ENCODE results near the gene ZNF865. TPM values are rescaled to one million over a fixed set of nuclear protein-coding genes. Genes with fewer than 3 reads are reported as not detected.
A peak's percentile ranks its signal among the peaks of the same experiment; 100 is the strongest.

Gene ZNF865
- total and polyA plus RNA-seq, 7 experiments from 2014 or later, result 0.06 to 22.7 (median 15.2) TPM

DNA sequence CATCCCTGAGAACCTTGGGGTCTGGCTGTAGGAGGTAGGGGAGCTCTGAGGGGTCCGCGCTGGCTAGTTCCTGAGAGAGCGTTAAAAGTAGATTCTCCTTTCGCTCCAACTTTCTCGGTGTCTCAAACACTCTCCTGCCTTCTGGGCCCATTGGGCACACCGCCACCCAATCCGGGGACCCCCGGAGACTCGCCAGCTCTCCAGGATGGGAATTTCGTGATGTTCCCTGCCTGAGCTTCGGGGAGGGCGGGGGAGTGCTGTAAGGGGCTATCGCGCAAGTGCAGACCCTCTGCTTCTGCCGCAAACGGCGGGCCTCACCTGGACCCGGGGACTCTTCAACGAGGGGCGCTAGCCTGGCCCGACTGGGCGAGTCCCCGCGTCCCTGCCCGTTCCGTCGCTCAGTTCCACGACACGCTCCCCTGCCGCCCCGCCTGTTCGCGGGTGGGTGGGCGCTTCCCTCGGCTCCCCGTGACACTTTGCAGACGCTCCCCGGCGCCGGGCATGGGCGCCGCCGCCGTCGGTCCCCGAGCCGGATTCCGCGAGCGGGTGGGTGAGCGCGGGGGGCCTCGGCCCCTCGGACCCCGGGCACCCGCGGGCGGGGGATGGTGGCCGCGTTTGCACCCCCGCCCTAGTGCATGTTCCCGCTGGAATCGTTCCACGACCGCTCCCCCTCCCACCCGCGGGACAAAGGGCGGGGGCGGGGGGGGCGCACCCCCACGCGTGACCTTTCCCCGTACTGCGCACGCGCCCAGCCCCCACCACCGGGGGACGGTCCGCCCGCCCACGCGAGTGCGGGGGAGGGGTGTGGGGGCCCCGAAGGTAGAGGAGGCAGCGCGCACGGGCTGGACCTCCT, 42.5 kb downstream of the ZNF865 start, which contains the start of gene CCDC106:
Gene CCDC106 (plus strand): TSS at position 481 of the 853 bp plus-strand sequence. CDS start 835 bp downstream, outside the sequence.
- intact Hi-C loops (cut with micrococcal nuclease), result no loop called here
- DNase-seq, result peak; percentile 42 to 66 (median 61)
- POLR2A ChIA-PET, result interaction anchor here (0.5 to 9.2 kb wide), 6 partner anchors 8 to 1181 kb away, joined by 3 to 154 read pairs (median 3); no protein-coding TSS in a partner anchor

GRCh38 chr19:55648585-55649267, 43.3 kb downstream of the ZNF865 start:
- Mint-ChIP-seq H3K36me3 (peaks cover 0 to 10% (median 0%) of the 10 kb centered on the region in 5 donors), H3K4me1 (peaks cover 16 to 50% (median 36%) of the 10 kb centered on the region in 7 donors), H3K9me3 (peaks cover 0 to 2% (median 0%) of the 10 kb centered on the region in 11 donors), H3K27me3 (peaks cover 0 to 2% (median 0%) of the 10 kb centered on the region in 5 donors), H3K4me3 (peak overlapping the region; percentile 67 to 90 (median 78)), H3K27ac (peak overlapping the region in 7 of 9 donors; percentile 47 to 83 (median 55))
- no peaks in the 10 kb centered on the region for H3K27me3 ChIP-seq (ENCODE audit: control insufficient read depth in 2 of 2, insufficient read depth in 2 of 2, low read length in 2 of 2)
- peak overlapping the region; percentile 75 for H3K4me3 ChIP-seq (ENCODE audit: low read length)
- H3K36me3 ChIP-seq (ENCODE audit: control insufficient read depth in 2 of 3, insufficient read depth in 3 of 3, low read length in 3 of 3), result peaks cover 0 to 14% (median 0%) of the 10 kb centered on the region in 3 experiments
- no peaks in the 10 kb centered on the region for H3K9me3 ChIP-seq (ENCODE audit: control insufficient read depth in 2 of 3, low read length in 3 of 3)
- peak overlapping the region; percentile 76 for H3K27ac ChIP-seq (ENCODE audit: low read depth, low read length)
- DNase-seq, result no peak
- no peak for ATAC-seq
- H3K4me1 ChIP-seq (ENCODE audit: control insufficient read depth in 2 of 2, insufficient read depth in 2 of 2, low read length in 2 of 2), result peaks cover 16 to 22% of the 10 kb centered on the region in 2 donors
- intact Hi-C loops (cut with micrococcal nuclease), result no loop called here
- POLR2A ChIA-PET, result interaction anchor here (0.6 to 9.2 kb wide), 2 partner anchors 13 to 187 kb away, joined by 3 to 154 read pairs; no protein-coding TSS in a partner anchor
- CTCF ChIA-PET, result interaction anchor here (1.0 to 2.7 kb wide), 3 partner anchors 9 to 16 kb away, joined by 3 to 17 read pairs (median 4); no protein-coding TSS in a partner anchor

More for the DNA sequence above, 42.5 kb downstream of the ZNF865 start, which contains the start of gene CCDC106:
- Histone ChIP-seq H3K4me1 (ENCODE audit: control insufficient read depth in 2 of 2, insufficient read depth in 2 of 2, low read length in 2 of 2) (peaks cover 19 to 22% of the 10 kb centered on the region in 2 donors), H3K9me3 (ENCODE audit: control insufficient read depth in 2 of 3, low read length in 3 of 3) (no peaks in the 10 kb centered on the region), H3K27ac (ENCODE audit: low read depth, low read length) (peak within 1 kb of the TSS; percentile 76), H3K36me3 (ENCODE audit: control insufficient read depth in 2 of 3, insufficient read depth in 3 of 3, low read length in 3 of 3) (peaks cover 0 to 14% (median 0%) of the 10 kb centered on the region in 3 experiments), H3K4me3 (ENCODE audit: low read length) (peak within 1 kb of the TSS; percentile 75), H3K27me3 (ENCODE audit: control insufficient read depth in 2 of 2, insufficient read depth in 2 of 2, low read length in 2 of 2) (no peaks in the 10 kb centered on the region)
- peak within 1 kb of the TSS; percentile 83 to 91 (median 89) for H3K4me3 Mint-ChIP-seq
- peaks cover 0 to 14% (median 0%) of the 10 kb centered on the region in 5 donors for H3K36me3 Mint-ChIP-seq
- CTCF ChIA-PET, result interaction anchor here (1.0 to 2.7 kb wide), 5 partner anchors 8 to 15 kb away, joined by 3 to 17 read pairs (median 6); no protein-coding TSS in a partner anchor
- ATAC-seq, result peak; percentile 51
- no peaks in the 10 kb centered on the region for H3K27me3 Mint-ChIP-seq
- H3K27ac Mint-ChIP-seq, result peak within 1 kb of the TSS; percentile 55 to 91 (median 83)
- H3K4me1 Mint-ChIP-seq, result peaks cover 20 to 53% (median 40%) of the 10 kb centered on the region in 7 donors
- H3K9me3 Mint-ChIP-seq, result no peaks in the 10 kb centered on the region

DNA sequence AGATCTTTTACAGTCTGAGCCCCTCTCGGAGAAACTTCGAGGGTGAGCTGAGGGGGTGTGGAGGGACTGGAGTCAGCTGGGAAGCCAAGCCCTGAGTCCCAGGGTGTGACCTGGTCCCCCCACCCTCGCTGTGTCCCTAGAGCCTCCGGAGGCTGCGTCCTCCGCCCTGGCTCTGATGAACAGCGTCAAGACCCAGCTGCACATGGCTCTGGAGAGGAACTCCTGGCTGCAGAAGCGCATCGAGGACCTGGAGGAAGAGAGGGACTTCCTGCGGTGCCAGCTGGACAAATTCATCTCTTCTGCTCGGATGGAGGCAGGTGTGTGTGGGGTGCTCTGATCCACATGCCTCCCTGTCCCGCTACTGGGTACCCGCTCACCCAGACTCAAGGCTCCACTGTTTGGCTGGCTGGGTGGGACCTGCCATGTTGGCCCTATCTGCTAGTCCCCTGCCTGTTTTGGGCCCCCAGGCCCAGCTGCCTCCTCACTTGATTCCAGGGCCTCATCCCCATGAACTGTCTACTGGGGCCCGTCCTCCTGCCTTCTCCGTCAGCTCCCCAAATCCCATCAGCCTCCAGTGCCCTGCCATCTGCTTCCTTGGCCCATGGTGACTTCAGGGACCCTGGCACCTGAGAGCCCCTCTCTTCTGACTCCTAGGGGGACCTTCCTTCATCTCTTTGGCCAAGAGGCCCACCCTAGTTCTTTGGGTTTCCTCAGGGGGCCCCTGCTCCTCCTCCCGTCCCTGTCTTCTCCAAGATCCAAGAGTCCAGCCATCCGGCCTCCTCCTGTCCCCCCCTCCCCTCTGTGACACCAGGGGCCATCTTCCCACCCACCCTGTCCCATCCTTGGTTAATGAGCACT, 44.0 kb downstream of the ZNF865 start:
- CTCF ChIA-PET, result interaction anchor here (1.0 to 2.7 kb wide), 2 partner anchors 10 to 17 kb away, joined by 3 to 17 read pairs; no protein-coding TSS in a partner anchor
- peak overlapping the region; percentile 76 for H3K27ac ChIP-seq (ENCODE audit: low read depth, low read length)

DNA sequence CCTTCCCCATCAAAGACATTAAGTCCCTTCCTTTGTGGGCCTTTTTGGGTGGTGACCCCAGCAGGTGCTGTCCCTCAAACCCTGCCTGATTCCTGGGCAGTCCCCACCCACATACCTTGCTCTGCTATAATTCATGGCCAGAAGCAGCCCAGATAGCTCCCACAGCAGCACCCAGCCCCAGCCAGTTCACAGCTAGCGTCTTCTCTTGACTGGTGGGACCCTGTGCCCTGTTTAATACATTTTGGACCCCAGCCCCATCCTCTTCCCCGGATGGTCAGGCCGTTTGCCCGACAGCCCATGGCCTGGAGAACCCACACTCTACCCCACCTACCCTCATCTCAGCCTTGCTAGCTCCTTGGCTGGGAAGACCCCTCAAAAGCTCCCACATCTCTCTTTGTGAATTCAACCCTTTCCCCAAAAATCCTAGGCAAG, 44.7 kb downstream of the ZNF865 start:
- no peak for DNase-seq

More for the DNA sequence above, 44.0 kb downstream of the ZNF865 start:
- Histone ChIP-seq H3K27me3 (ENCODE audit: control insufficient read depth in 2 of 2, insufficient read depth in 2 of 2, low read length in 2 of 2) (no peaks in the 10 kb centered on the region), H3K4me1 (ENCODE audit: control insufficient read depth in 2 of 2, insufficient read depth in 2 of 2, low read length in 2 of 2) (peaks cover 9 to 17% of the 10 kb centered on the region in 2 donors), H3K4me3 (ENCODE audit: low read length) (no peak overlapping the region), H3K36me3 (ENCODE audit: control insufficient read depth in 2 of 3, insufficient read depth in 3 of 3, low read length in 3 of 3) (peaks cover 0 to 12% (median 0%) of the 10 kb centered on the region in 3 experiments), H3K9me3 (ENCODE audit: control insufficient read depth in 2 of 3, low read length in 3 of 3) (no peaks in the 10 kb centered on the region)
- DNase-seq, result no peak
- H3K36me3 Mint-ChIP-seq, result peaks cover 0 to 8% (median 0%) of the 10 kb centered on the region in 5 donors
- intact Hi-C loops (cut with micrococcal nuclease), result loop anchor here (5.0 to 10.0 kb wide), 4 partner anchors 242 to 1485 kb away; partner anchors contain the start of genes LENG9 (in 1 of the 2), UBE2S (in 1 of the 2) and ZSCAN5A (in 1 of the 2)
- peaks cover 0 to 2% (median 0%) of the 10 kb centered on the region in 5 donors for H3K27me3 Mint-ChIP-seq
- peaks cover 13 to 48% (median 29%) of the 10 kb centered on the region in 7 donors for H3K4me1 Mint-ChIP-seq
- peak overlapping the region in 7 of 9 donors; percentile 51 to 83 (median 65) for H3K27ac Mint-ChIP-seq
- peaks cover 0 to 9% (median 0%) of the 10 kb centered on the region in 11 donors for H3K9me3 Mint-ChIP-seq
- no peak for ATAC-seq
- H3K4me3 Mint-ChIP-seq, result peak overlapping the region; percentile 67 to 90 (median 80)
- POLR2A ChIA-PET, result interaction anchor here (1.0 to 9.2 kb wide), 2 partner anchors 7 to 14 kb away, joined by 3 to 154 read pairs; no protein-coding TSS in a partner anchor

GRCh38 chr19:55650602-55651230, 45.3 kb downstream of the ZNF865 start:
- H3K4me1 ChIP-seq (ENCODE audit: control insufficient read depth in 2 of 2, insufficient read depth in 2 of 2, low read length in 2 of 2), result peaks cover 9 to 16% of the 10 kb centered on the region in 2 donors
- no peak for ATAC-seq
- no peak for DNase-seq
- H3K36me3 Mint-ChIP-seq, result peaks cover 0 to 7% (median 0%) of the 10 kb centered on the region in 5 donors
- H3K4me1 Mint-ChIP-seq, result peaks cover 13 to 43% (median 23%) of the 10 kb centered on the region in 7 donors
- ChIA-PET CTCF (interaction anchor here (2.7 kb wide), 1 partner anchor 18 kb away, joined by 17 read pairs; no protein-coding TSS in a partner anchor), POLR2A (interaction anchor here (1.0 to 9.2 kb wide), 2 partner anchors 8 to 15 kb away, joined by 3 to 154 read pairs; no protein-coding TSS in a partner anchor)
- peaks cover 0 to 2% (median 0%) of the 10 kb centered on the region in 5 donors for H3K27me3 Mint-ChIP-seq
- no peak overlapping the region for H3K4me3 ChIP-seq (ENCODE audit: low read length)
- H3K9me3 ChIP-seq (ENCODE audit: control insufficient read depth in 2 of 3, low read length in 3 of 3), result no peaks in the 10 kb centered on the region
- intact Hi-C loops (cut with micrococcal nuclease), result loop anchor here (5.0 to 10.0 kb wide), 4 partner anchors 243 to 1486 kb away; partner anchors contain the start of genes LENG9 (in 1 of the 2), UBE2S (in 1 of the 2) and ZSCAN5A (in 1 of the 2)
- H3K36me3 ChIP-seq (ENCODE audit: control insufficient read depth in 2 of 3, insufficient read depth in 3 of 3, low read length in 3 of 3), result no peaks in the 10 kb centered on the region
- H3K4me3 Mint-ChIP-seq, result peak overlapping the region in 9 of 10 donors; percentile 10 to 90 (median 63)
- peak overlapping the region in 6 of 9 donors; percentile 34 to 83 (median 49) for H3K27ac Mint-ChIP-seq
- no peak overlapping the region for H3K27ac ChIP-seq (ENCODE audit: low read depth, low read length)
- no peaks in the 10 kb centered on the region for H3K27me3 ChIP-seq (ENCODE audit: control insufficient read depth in 2 of 2, insufficient read depth in 2 of 2, low read length in 2 of 2)
- peaks cover 0 to 10% (median 0%) of the 10 kb centered on the region in 11 donors for H3K9me3 Mint-ChIP-seq

More for the DNA sequence above, 44.7 kb downstream of the ZNF865 start:
- POLR2A ChIA-PET, result interaction anchor here (1.0 to 9.2 kb wide), 2 partner anchors 8 to 14 kb away, joined by 3 to 154 read pairs; no protein-coding TSS in a partner anchor
- Mint-ChIP-seq H3K27ac (peak overlapping the region in 6 of 9 donors; percentile 34 to 83 (median 58)), H3K27me3 (peaks cover 0 to 2% (median 0%) of the 10 kb centered on the region in 5 donors), H3K36me3 (peaks cover 0 to 8% (median 0%) of the 10 kb centered on the region in 5 donors), H3K4me1 (peaks cover 13 to 46% (median 27%) of the 10 kb centered on the region in 7 donors), H3K4me3 (peak overlapping the region; percentile 10 to 90 (median 61)), H3K9me3 (peaks cover 0 to 10% (median 0%) of the 10 kb centered on the region in 11 donors)
- Histone ChIP-seq H3K4me1 (ENCODE audit: control insufficient read depth in 2 of 2, insufficient read depth in 2 of 2, low read length in 2 of 2) (peaks cover 7 to 15% of the 10 kb centered on the region in 2 donors), H3K36me3 (ENCODE audit: control insufficient read depth in 2 of 3, insufficient read depth in 3 of 3, low read length in 3 of 3) (peaks cover 0 to 6% (median 0%) of the 10 kb centered on the region in 3 experiments), H3K9me3 (ENCODE audit: control insufficient read depth in 2 of 3, low read length in 3 of 3) (no peaks in the 10 kb centered on the region), H3K27me3 (ENCODE audit: control insufficient read depth in 2 of 2, insufficient read depth in 2 of 2, low read length in 2 of 2) (no peaks in the 10 kb centered on the region), H3K4me3 (ENCODE audit: low read length) (no peak overlapping the region), H3K27ac (ENCODE audit: low read depth, low read length) (no peak overlapping the region)
- CTCF ChIA-PET, result interaction anchor here (2.7 kb wide), 1 partner anchor 18 kb away, joined by 17 read pairs; no protein-coding TSS in a partner anchor
- intact Hi-C loops (cut with micrococcal nuclease), result loop anchor here (5.0 to 10.0 kb wide), 4 partner anchors 243 to 1485 kb away; partner anchors contain the start of genes LENG9 (in 1 of the 2), UBE2S (in 1 of the 2) and ZSCAN5A (in 1 of the 2)
- ATAC-seq, result no peak

Data from naive thymus-derived CD4-positive, alpha-beta T cell (primary cell).